ENCODE data around the gene RNF44.
"Not testable (repeated sequence)": the region's sequence is repeated elsewhere in the genome, so short reads cannot be mapped to it uniquely, and the experiment has no call there.

RNF44 gene

GRCh38 chr5:176519810-176520720 is 17.1 kb downstream of the RNF44 start:
- no peak for DNase-seq (ENCODE audit: low read depth in 2 of 2)

GRCh38 chr5:176517053-176517661 is 20.0 kb downstream of the RNF44 start:
- DNase-seq (ENCODE audit: low read depth in 2 of 2) = no peak

- no peak for DNase-seq (ENCODE audit: low read depth in 2 of 2)
Observed at GRCh38 chr5:176515396-176515795, 21.8 kb downstream of the RNF44 start.

GRCh38 chr5:176514244-176514950 is 22.8 kb downstream of the RNF44 start:
- DNase-seq (ENCODE audit: low read depth in 2 of 2) = no peak

- no peak for DNase-seq (ENCODE audit: low read depth in 2 of 2)
Observed at GRCh38 chr5:176513788-176514187, 23.4 kb downstream of the RNF44 start.

- no peak for DNase-seq (ENCODE audit: low read depth in 2 of 2)
Observed at GRCh38 chr5:176508603-176509002, 28.6 kb downstream of the RNF44 start.

- no peak for DNase-seq (ENCODE audit: low read depth in 2 of 2)
Observed at GRCh38 chr5:176507911-176508310, 29.3 kb downstream of the RNF44 start.

GRCh38 chr5:176503496-176503895 is 33.7 kb downstream of the RNF44 start:
- DNase-seq (ENCODE audit: low read depth in 2 of 2) = no peak

- no peak for DNase-seq (ENCODE audit: low read depth in 2 of 2)
Observed at GRCh38 chr5:176501333-176501732, 35.9 kb downstream of the RNF44 start.

GRCh38 chr5:176500511-176500910 is 36.7 kb downstream of the RNF44 start:
- no peak for DNase-seq (ENCODE audit: low read depth in 2 of 2)

GRCh38 chr5:176499273-176499672 is 37.9 kb downstream of the RNF44 start:
- DNase-seq (ENCODE audit: low read depth in 2 of 2) = no peak

GRCh38 chr5:176497852-176498251 is 39.4 kb downstream of the RNF44 start:
- no peak for DNase-seq (ENCODE audit: low read depth in 2 of 2)

GRCh38 chr5:176492431-176492830 is 44.8 kb downstream of the RNF44 start:
- no peak for DNase-seq (ENCODE audit: low read depth in 2 of 2)

GRCh38 chr5:176491901-176492300 is 45.3 kb downstream of the RNF44 start:
- DNase-seq (ENCODE audit: low read depth in 2 of 2) = no peak

GRCh38 chr5:176491101-176491502 is 46.1 kb downstream of the RNF44 start:
- no peak for DNase-seq (ENCODE audit: low read depth in 2 of 2)

GRCh38 chr5:176490301-176490700 is 46.9 kb downstream of the RNF44 start:
- no peak for DNase-seq (ENCODE audit: low read depth in 2 of 2)

GRCh38 chr5:176489077-176489476 is 48.1 kb downstream of the RNF44 start:
- DNase-seq (ENCODE audit: low read depth in 2 of 2) = no peak

GRCh38 chr5:176487160-176487559 is 50.0 kb downstream of the RNF44 start:
- not testable (repeated sequence) for DNase-seq (ENCODE audit: low read depth in 2 of 2)

- DNase-seq (ENCODE audit: low read depth in 2 of 2) = no peak
Observed at GRCh38 chr5:176486189-176486757, 50.9 kb downstream of the RNF44 start.

GRCh38 chr5:176485176-176485575 is 52.0 kb downstream of the RNF44 start:
- no peak for DNase-seq (ENCODE audit: low read depth in 2 of 2)

- DNase-seq (ENCODE audit: low read depth in 2 of 2) = no peak
Observed at GRCh38 chr5:176481711-176482110, 55.5 kb downstream of the RNF44 start.
